Left ventricle myocardium inferior (tissue), 1 donor: ENCODE measurements around the gene KTI12. TPM values are rescaled to one million over a fixed set of nuclear protein-coding genes. Genes with fewer than 3 reads are reported as not detected.
"Not testable (repeated sequence)": the region's sequence is repeated elsewhere in the genome, so short reads cannot be mapped to it uniquely, and the experiment has no call there.

ENCODE experiments used
- DNase-seq: peaks from one replicate; pipeline ENCODE4 v3.0.0-alpha.2; 2020
- H3K27ac ChIP-seq: fragments of 200-600 bp; replicated peaks from 2 replicates; pipeline ENCODE4 v1.8.0; 2021
- H3K27me3 ChIP-seq: fragments of 200-600 bp; 2 replicates; pipeline ENCODE4 v1.8.0; 2021; ENCODE audit warnings: low read depth
- H3K36me3 ChIP-seq: fragments of 200-600 bp; 2 replicates; pipeline ENCODE4 v1.8.0; 2021
- H3K4me1 ChIP-seq: fragments of 200-600 bp; 2 replicates; pipeline ENCODE4 v1.8.0; 2021
- H3K4me3 ChIP-seq: fragments of 200-600 bp; 2 replicates; pipeline ENCODE4 v1.8.0; 2021; ENCODE audit warnings: mild to moderate bottlenecking, moderate library complexity
- H3K9me3 ChIP-seq: fragments of 200-600 bp; replicated peaks from 2 replicates; pipeline ENCODE4 v1.8.0; 2021
- CTCF ChIP-seq: fragments of 200-600 bp; IDR thresholded peaks from 2 replicates; pipeline ENCODE4 v1.8.0; 2021; ENCODE audit warnings: antibody characterized with exemption, mild to moderate bottlenecking, borderline replicate concordance
- intact Hi-C: fragments of 100-400 bp; cut with micrococcal nuclease; formaldehyde crosslinking; loops from one replicate; pipeline ENCODE4 v1.11.0; 2022
- long read RNA-seq: library from polyadenylated mRNA; unstranded; transcript quantifications from one replicate; pipeline ENCODE4 v2.0.0, GENCODE V29; 2021
- total RNA-seq: library from RNA; stranded (reverse); fragmentation: NEBNext Ultra II Directional; extraction: Animal tissue kit (Norgen Biotek cat#: 25700); gene quantifications from one replicate; pipeline ENCODE4 v1.2.1, GENCODE V29; 2021
- donor health status: DM: no; HTN: yes; CAD: no; lungs with severe emphysema.

KTI12 gene
- total RNA-seq: 3.2 TPM
- long read RNA-seq, transcript KTI12-201 (1 exons, 1,714 nt): major isoform, 12 of 12 reads
- long read RNA-seq, partial matches to known transcripts: 0 of 12 reads
- long read RNA-seq, other reads (novel, unspliced or antisense): 0 of 12 reads

- Histone ChIP-seq H3K36me3 (peaks cover 16% of the 10 kb centered on the region), H3K4me3 (peak within 1 kb of the TSS; percentile 96)
These were observed at the start of gene KTI12 for GRCh38 chr1:52033190-52034049. KTI12 (minus strand) TSS chr1:52033810; CDS start chr1:52033761, 49 bp downstream.

GRCh38 chr1:52080014-52080415 lies 46.4 kb upstream of the KTI12 start:
- no peaks in the 10 kb centered on the region for H3K4me1 ChIP-seq
- DNase-seq: no peak
- intact Hi-C loops: no loop called here
- no peak overlapping the region for H3K27ac ChIP-seq
- H3K36me3 ChIP-seq: peaks cover 39% of the 10 kb centered on the region
- no peaks in the 10 kb centered on the region for H3K9me3 ChIP-seq
- TF ChIP-seq CTCF: no peak
- H3K27me3 ChIP-seq: no peaks in the 10 kb centered on the region
- no peak overlapping the region for H3K4me3 ChIP-seq

More at GRCh38 chr1:52033190-52034049, at the start of gene KTI12:
- H3K4me1 ChIP-seq: peaks cover 29% of the 10 kb centered on the region
- peak; percentile 87 for DNase-seq
- intact Hi-C loops: no loop called here
- peak within 1 kb of the TSS; percentile 92 for H3K27ac ChIP-seq
- no peaks in the 10 kb centered on the region for H3K27me3 ChIP-seq
- no peak for TF ChIP-seq CTCF
- no peaks in the 10 kb centered on the region for H3K9me3 ChIP-seq

GRCh38 chr1:52077277-52077676 lies 43.7 kb upstream of the KTI12 start:
- peaks cover 32% of the 10 kb centered on the region for H3K36me3 ChIP-seq
- H3K27me3 ChIP-seq, H3K4me3 ChIP-seq, H3K4me1 ChIP-seq, H3K9me3 ChIP-seq, DNase-seq, H3K27ac ChIP-seq, intact Hi-C loops: not testable (repeated sequence)

- H3K27me3 ChIP-seq: no peaks in the 10 kb centered on the region
- no peak overlapping the region for H3K4me3 ChIP-seq
- intact Hi-C loops: no loop called here
- TF ChIP-seq CTCF: no peak
- no peak for DNase-seq
- H3K9me3 ChIP-seq: no peaks in the 10 kb centered on the region
- peaks cover 5% of the 10 kb centered on the region for H3K4me1 ChIP-seq
- peaks cover 31% of the 10 kb centered on the region for H3K36me3 ChIP-seq
- H3K27ac ChIP-seq: no peak overlapping the region
These were observed 38.7 kb upstream of the KTI12 start for GRCh38 chr1:52072291-52072690.

GRCh38 chr1:52070704-52071103 lies 37.1 kb upstream of the KTI12 start:
- peaks cover 37% of the 10 kb centered on the region for H3K36me3 ChIP-seq
- TF ChIP-seq CTCF: no peak
- peaks cover 5% of the 10 kb centered on the region for H3K4me1 ChIP-seq
- no peak overlapping the region for H3K4me3 ChIP-seq
- intact Hi-C loops: no loop called here
- no peaks in the 10 kb centered on the region for H3K9me3 ChIP-seq
- H3K27me3 ChIP-seq: no peaks in the 10 kb centered on the region
- DNase-seq: no peak
- H3K27ac ChIP-seq: no peak overlapping the region

- no peaks in the 10 kb centered on the region for H3K27me3 ChIP-seq
- H3K4me3 ChIP-seq: no peak overlapping the region
- no peaks in the 10 kb centered on the region for H3K9me3 ChIP-seq
- DNase-seq: no peak
- peaks cover 16% of the 10 kb centered on the region for H3K4me1 ChIP-seq
- no peak for TF ChIP-seq CTCF
- intact Hi-C loops: no loop called here
- H3K36me3 ChIP-seq: peaks cover 70% of the 10 kb centered on the region
- H3K27ac ChIP-seq: no peak overlapping the region
These were observed 29.6 kb upstream of the KTI12 start for GRCh38 chr1:52063192-52063591.
